Upper lobe of left lung (tissue), 6 donors: Measurements from ENCODE around the gene FKBP5. TPM values are rescaled to one million over a fixed set of nuclear protein-coding genes. Genes with fewer than 3 reads are reported as not detected.
A peak's percentile ranks its signal among the peaks of the same experiment; 100 is the strongest.

Experiments
- ATAC-seq, 2 donors: fragments of 200-7000 bp; cut with Tn5 transposase; one replicate each; pipeline ENCODE4 v1.9.1; 2022; ENCODE audit warnings: mild to moderate bottlenecking in 2 of 2, moderate library complexity in 2 of 2; ENCODE audit not compliant: low FRiP score in 2 of 2
- DNase-seq, 2 donors: peaks; one replicate each; pipeline ENCODE4 v3.0.0-alpha.2; 2019 to 2020
- H3K27ac ChIP-seq, 4 donors: fragments of 200-600 bp; sonication (generic); one replicate each; pipeline ENCODE4 v1.5.1; 2016 to 2019
- H3K27me3 ChIP-seq, 4 donors: fragments of 200-600 bp; sonication (generic); one replicate each; pipeline ENCODE4 v1.5.1; 2017 to 2019
- H3K36me3 ChIP-seq, 4 donors: fragments of 200-600 bp; sonication (generic); one replicate each; pipeline ENCODE4 v1.5.1; 2016 to 2019
- H3K4me1 ChIP-seq, 4 donors: fragments of 200-600 bp; sonication (generic); one replicate each; pipeline ENCODE4 v1.5.1; 2018 to 2019
- H3K4me3 ChIP-seq, 4 donors: fragments of 200-600 bp; sonication (generic); one replicate each; pipeline ENCODE4 v1.5.1; 2017 to 2019; ENCODE audit warnings: mild to moderate bottlenecking in 2 of 4, moderate library complexity in 1 of 4
- H3K9me3 ChIP-seq, 4 donors: fragments of 200-600 bp; sonication (generic); one replicate each; pipeline ENCODE4 v1.5.1; 2018 to 2019
- EP300 ChIP-seq, 4 donors: sonication (generic); formaldehyde crosslinking; IDR thresholded peaks; one replicate each; pipeline ENCODE4 v1.5.1; 2017; ENCODE audit warnings: antibody characterized with exemption in 4 of 4, control low read depth in 2 of 4
- POLR2A ChIP-seq, 4 donors: fragments of 450-650 bp; IDR thresholded peaks; one replicate each; pipeline ENCODE4 v1.5.1; 2016 to 2017; ENCODE audit warnings: antibody characterized with exemption in 4 of 4, mild to moderate bottlenecking in 2 of 4
- POLR2AphosphoS5 ChIP-seq, 2 donors: sonication (generic); formaldehyde crosslinking; IDR thresholded peaks; one replicate each; pipeline ENCODE4 v1.5.1; 2017; ENCODE audit warnings: antibody characterized with exemption in 2 of 2
- WGBS, 2 donors: methylation state at CpG; one replicate each; pipeline ENCODE4 v1.1.5; 2017 to 2018; 5-methylcytosine and 5-hydroxymethylcytosine counted together
- total RNA-seq, 6 donors: library from RNA; depleted of rRNA in 4 of 6; stranded (reverse); fragments of >200 nt in 4 of 6; gene quantifications; one replicate each; pipeline versions ENCODE4 v1.1.0 to v1.2.1, GENCODE V29; 2016 to 2021
- TF ChIP-seq, protein P1 (sequence below), 6 experiments: fragments of 450-650 bp in 4 of 6; fragments of 200-600 bp in 2 of 6; sonication (generic) in 2 of 6; IDR thresholded peaks; one replicate each; pipeline ENCODE4 v1.5.1; 2016 to 2019; ENCODE audit warnings: antibody characterized with exemption in 6 of 6
- donor health status: DM: no; HTN: no; CAD: no; lungs with moderate emphysema.
- donor health status: DM: no; HTN: yes; CAD: no; lungs with severe emphysema.

FKBP5 gene
- total RNA-seq, 6 donors from 2014 or later, result 112 to 203 (median 143) TPM

- Histone ChIP-seq H3K9me3 (no peaks in the 10 kb centered on the region), H3K4me3 (no peak overlapping the region), H3K27me3 (no peaks in the 10 kb centered on the region), H3K4me1 (no peaks in the 10 kb centered on the region), H3K27ac (no peak overlapping the region), H3K36me3 (no peaks in the 10 kb centered on the region)
- DNase-seq, result no peak
- WGBS, 2 donors, result 90 to 91% methylated on average over 12 of the region's 12 CpGs
- TF ChIP-seq POLR2AphosphoS5 (IDR thresholded peaks at IDR 0.05), result no peak
- TF ChIP-seq, protein P1, sequence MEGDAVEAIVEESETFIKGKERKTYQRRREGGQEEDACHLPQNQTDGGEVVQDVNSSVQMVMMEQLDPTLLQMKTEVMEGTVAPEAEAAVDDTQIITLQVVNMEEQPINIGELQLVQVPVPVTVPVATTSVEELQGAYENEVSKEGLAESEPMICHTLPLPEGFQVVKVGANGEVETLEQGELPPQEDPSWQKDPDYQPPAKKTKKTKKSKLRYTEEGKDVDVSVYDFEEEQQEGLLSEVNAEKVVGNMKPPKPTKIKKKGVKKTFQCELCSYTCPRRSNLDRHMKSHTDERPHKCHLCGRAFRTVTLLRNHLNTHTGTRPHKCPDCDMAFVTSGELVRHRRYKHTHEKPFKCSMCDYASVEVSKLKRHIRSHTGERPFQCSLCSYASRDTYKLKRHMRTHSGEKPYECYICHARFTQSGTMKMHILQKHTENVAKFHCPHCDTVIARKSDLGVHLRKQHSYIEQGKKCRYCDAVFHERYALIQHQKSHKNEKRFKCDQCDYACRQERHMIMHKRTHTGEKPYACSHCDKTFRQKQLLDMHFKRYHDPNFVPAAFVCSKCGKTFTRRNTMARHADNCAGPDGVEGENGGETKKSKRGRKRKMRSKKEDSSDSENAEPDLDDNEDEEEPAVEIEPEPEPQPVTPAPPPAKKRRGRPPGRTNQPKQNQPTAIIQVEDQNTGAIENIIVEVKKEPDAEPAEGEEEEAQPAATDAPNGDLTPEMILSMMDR (IDR thresholded peaks at IDR 0.05), result no peak
- TF ChIP-seq POLR2A (IDR thresholded peaks at IDR 0.05), result no peak
- no peak for TF ChIP-seq EP300 (IDR thresholded peaks at IDR 0.05)
- ATAC-seq, result no peak
Measured at GRCh38 chr6:35558571-35558970, 130.1 kb downstream of the FKBP5 start.

DNA sequence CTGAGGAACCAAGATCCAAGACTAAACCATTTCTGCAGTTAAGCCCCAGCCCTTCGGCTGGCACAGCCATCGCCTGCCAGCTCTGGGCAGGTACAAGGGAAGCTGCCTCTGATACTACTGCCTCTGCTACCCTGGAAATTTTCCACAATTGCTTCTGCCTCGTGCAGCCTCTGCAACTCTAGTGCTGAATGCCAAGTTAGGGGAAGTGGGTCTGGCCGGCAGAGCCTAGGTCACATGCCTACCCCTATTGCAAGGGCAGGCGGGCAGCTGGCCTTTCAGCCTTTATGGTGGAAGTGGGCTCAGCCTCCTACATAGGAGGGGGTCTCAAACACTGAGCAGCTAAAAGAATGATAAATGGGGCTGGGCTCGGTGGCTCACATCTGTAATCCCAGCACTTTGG, 131.5 kb downstream of the FKBP5 start:
- peak in 1 of 2 donors; percentile 36 for ATAC-seq
- DNase-seq, result peak in 1 of 2 donors; percentile 59

GRCh38 chr6:35554811-35555210, 133.9 kb downstream of the FKBP5 start:
- no peak for DNase-seq
- TF ChIP-seq EP300 (IDR thresholded peaks at IDR 0.05) (no peak), POLR2AphosphoS5 (IDR thresholded peaks at IDR 0.05) (no peak), POLR2A (IDR thresholded peaks at IDR 0.05) (no peak)
- TF ChIP-seq, protein P1 (IDR thresholded peaks at IDR 0.05), result no peak
- Histone ChIP-seq H3K9me3 (peaks cover 0 to 12% (median 9%) of the 10 kb centered on the region in 4 donors), H3K27me3 (no peaks in the 10 kb centered on the region), H3K4me3 (no peak overlapping the region), H3K36me3 (no peaks in the 10 kb centered on the region), H3K27ac (no peak overlapping the region), H3K4me1 (no peaks in the 10 kb centered on the region)
- WGBS, 2 donors, result 87 to 97% methylated on average over 4 of the region's 4 CpGs
- ATAC-seq, result no peak

More for the DNA sequence above, 131.5 kb downstream of the FKBP5 start:
- Histone ChIP-seq H3K4me3 (no peak overlapping the region), H3K36me3 (no peaks in the 10 kb centered on the region), H3K4me1 (no peaks in the 10 kb centered on the region), H3K27ac (no peak overlapping the region), H3K9me3 (peaks cover 0 to 5% (median 0%) of the 10 kb centered on the region in 4 donors), H3K27me3 (no peaks in the 10 kb centered on the region)
- 59 to 72% methylated on average over 4 to 6 of the region's 6 CpGs for WGBS, 2 donors
- TF ChIP-seq POLR2A (IDR thresholded peaks at IDR 0.05) (no peak), EP300 (IDR thresholded peaks at IDR 0.05) (no peak), POLR2AphosphoS5 (IDR thresholded peaks at IDR 0.05) (no peak)
- TF ChIP-seq, protein P1 (IDR thresholded peaks at IDR 0.05), result no peak

DNA sequence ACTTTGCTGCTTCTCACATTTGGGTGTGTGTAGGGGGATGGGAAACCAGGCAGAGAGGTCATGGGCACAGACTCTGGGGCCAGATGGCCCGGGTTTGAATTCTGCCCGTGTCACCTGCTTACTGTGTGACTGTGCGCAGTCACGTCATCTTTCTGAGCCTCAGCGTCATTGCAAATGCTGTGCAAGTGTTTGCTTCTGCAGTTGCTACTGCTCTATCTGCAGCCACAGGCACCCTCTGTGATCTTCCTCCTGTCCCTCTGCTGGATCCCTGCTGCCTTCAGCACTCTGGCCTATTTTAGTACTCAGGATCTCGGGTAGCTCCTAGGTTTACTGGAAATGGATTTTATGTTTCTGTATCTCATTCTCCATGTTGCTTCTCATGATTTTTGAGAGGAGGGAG, 135.4 kb downstream of the FKBP5 start:
- TF ChIP-seq EP300 (IDR thresholded peaks at IDR 0.05) (no peak), POLR2A (IDR thresholded peaks at IDR 0.05) (no peak), POLR2AphosphoS5 (IDR thresholded peaks at IDR 0.05) (no peak)
- TF ChIP-seq, protein P1 (IDR thresholded peaks at IDR 0.05), result no peak
- H3K4me1 ChIP-seq, result no peaks in the 10 kb centered on the region
- H3K27ac ChIP-seq, result no peak overlapping the region
- WGBS, 2 donors, result 77 to 90% methylated on average over 6 of the region's 6 CpGs
- H3K9me3 ChIP-seq, result peaks cover 0 to 13% (median 9%) of the 10 kb centered on the region in 4 donors
- no peak for DNase-seq
- ATAC-seq, result no peak
- H3K36me3 ChIP-seq, result no peaks in the 10 kb centered on the region
- no peaks in the 10 kb centered on the region for H3K27me3 ChIP-seq
- H3K4me3 ChIP-seq, result no peak overlapping the region

- Histone ChIP-seq H3K36me3 (no peaks in the 10 kb centered on the region), H3K27ac (no peak overlapping the region), H3K27me3 (no peaks in the 10 kb centered on the region), H3K4me3 (no peak overlapping the region), H3K4me1 (peaks cover 0 to under 1% (median 0%) of the 10 kb centered on the region in 4 donors), H3K9me3 (peaks cover 0 to 13% (median 9%) of the 10 kb centered on the region in 4 donors)
- no peak for TF ChIP-seq POLR2A (IDR thresholded peaks at IDR 0.05)
- TF ChIP-seq, protein P1 (IDR thresholded peaks at IDR 0.05), result peak; percentile 59 to 82 (median 74)
- ATAC-seq, result peak in 1 of 2 donors; percentile 64
- peak in 1 of 2 donors; percentile 47 for DNase-seq
- WGBS, 2 donors, result 57 to 65% methylated on average over 5 of the region's 5 CpGs
Measured at GRCh38 chr6:35552285-35552917, 136.3 kb downstream of the FKBP5 start.
